Keratinocyte (primary cell): ENCODE data around the gene WDR91. TPM values are rescaled to one million over a fixed set of nuclear protein-coding genes. Genes with fewer than 3 reads are reported as not detected.

Experiments
- DNase-seq: peaks from one replicate; pipeline ENCODE4 v3.0.0-alpha.2; 2011; ENCODE audit warnings: low read depth, missing footprints, low spot score
- FAIRE-seq: peaks from 2 replicates; lab custom pipeline; 2011; peaks lifted over from hg19 to GRCh38; lab: Jason Lieb, UNC
- H2AFZ ChIP-seq: 2 replicates; pipeline ENCODE4 v1.6.0; 2012; ENCODE audit warnings: low read length, control low read depth, inconsistent platforms; ENCODE audit not compliant: control insufficient read depth
- H3K27ac ChIP-seq: 2 replicates; pipeline ENCODE4 v1.5.1; 2011; ENCODE audit warnings: low read length; ENCODE audit not compliant: control insufficient read depth, insufficient read depth
- H3K27me3 ChIP-seq: 3 replicates; pipeline ENCODE4 v1.6.0; 2011; ENCODE audit warnings: low read length; ENCODE audit not compliant: control insufficient read depth, insufficient read depth; ENCODE audit errors: extremely low read depth
- H3K36me3 ChIP-seq, 2 experiments: 2 replicates in 1 of 2; 3 replicates in 1 of 2; pipeline ENCODE4 v1.5.1; 2011; ENCODE audit warnings: low read length in 2 of 2, mild to moderate bottlenecking in 1 of 2; ENCODE audit not compliant: control insufficient read depth in 2 of 2, insufficient read depth in 2 of 2; ENCODE audit errors: extremely low read depth in 1 of 2
- H3K4me1 ChIP-seq: 3 replicates; pipeline ENCODE4 v1.5.1; 2011; ENCODE audit warnings: low read length; ENCODE audit not compliant: control insufficient read depth, insufficient read depth; ENCODE audit errors: extremely low read depth
- H3K4me2 ChIP-seq: 3 replicates; pipeline ENCODE4 v1.6.0; 2011; ENCODE audit warnings: low read depth, low read length; ENCODE audit not compliant: control insufficient read depth, insufficient read depth; ENCODE audit errors: extremely low read depth
- H3K4me3 ChIP-seq, 3 experiments: fragments of 200-600 bp in 1 of 3; sonication (generic) in 1 of 3; 2 replicates in 2 of 3; 3 replicates in 1 of 3; pipeline ENCODE4 v1.5.1; 2011 to 2016; ENCODE audit warnings: low read length in 3 of 3, mild to moderate bottlenecking in 3 of 3, control low read depth in 2 of 3, inconsistent platforms in 1 of 3, low read depth in 1 of 3, mixed read lengths in 1 of 3, mixed run types in 1 of 3, moderate library complexity in 1 of 3; ENCODE audit not compliant: control insufficient read depth in 2 of 3, insufficient read depth in 2 of 3; ENCODE audit errors: extremely low read depth in 1 of 3
- H3K79me2 ChIP-seq: 2 replicates; pipeline ENCODE4 v1.6.0; 2012; ENCODE audit warnings: low read length; ENCODE audit not compliant: control insufficient read depth, insufficient read depth
- H3K9ac ChIP-seq: 3 replicates; pipeline ENCODE4 v1.6.0; 2011; ENCODE audit warnings: low read length; ENCODE audit not compliant: control insufficient read depth, insufficient read depth; ENCODE audit errors: extremely low read depth
- H3K9me1 ChIP-seq: 3 replicates; pipeline ENCODE4 v1.6.0; 2011; ENCODE audit warnings: low read length; ENCODE audit not compliant: control insufficient read depth, insufficient read depth; ENCODE audit errors: extremely low read depth
- H3K9me3 ChIP-seq: 2 replicates; pipeline ENCODE4 v1.5.1; 2012; ENCODE audit warnings: low read depth, low read length; ENCODE audit not compliant: control insufficient read depth
- H4K20me1 ChIP-seq: 3 replicates; pipeline ENCODE4 v1.6.0; 2011; ENCODE audit warnings: low read length; ENCODE audit not compliant: control insufficient read depth, insufficient read depth; ENCODE audit errors: extremely low read depth
- CTCF ChIP-seq, 3 experiments: IDR thresholded peaks in 1 of 3; conservative IDR thresholded peaks in 1 of 3; optimal IDR thresholded peaks in 1 of 3; 2 replicates in 2 of 3; 3 replicates in 1 of 3; pipeline versions ENCODE3 to v1.5.1; 2011; ENCODE audit warnings: low read length in 3 of 3, mild to moderate bottlenecking in 3 of 3, moderate library complexity in 2 of 3, control low read depth in 1 of 3, inconsistent platforms in 1 of 3; ENCODE audit not compliant: insufficient read depth in 2 of 3; ENCODE audit errors: extremely low read depth in 1 of 3
- EZH2 ChIP-seq: IDR thresholded peaks from one replicate; pipeline ENCODE4 v1.6.1; 2012; ENCODE audit warnings: inconsistent platforms, mild to moderate bottlenecking, low read length, moderate library complexity
- dilution Hi-C: fragments of 300-500 bp; cut with MboI; formaldehyde crosslinking; loops from one replicate; pipeline ENCODE4 v1.7.0; 2020; ENCODE audit warnings: low sequenced_read_pairs; ENCODE audit not compliant: extremely low pct_ligation_motif_present
- polyA plus RNA-seq, 5 experiments: library from polyadenylated mRNA; depleted of rRNA in 3 of 5; stranded (reverse) in 3 of 5; stranded (forward) in 1 of 5; unstranded in 1 of 5; fragments of >200 nt; gene quantifications; 1 replicate in 1 of 5; 2 replicates in 3 of 5; 3 replicates in 1 of 5; pipeline versions ENCODE4 v1.2.1 to v1.2.3, GENCODE V29; 2011 to 2012; ENCODE audit warnings: missing spikeins in 2 of 5, low read depth in 1 of 5, low replicate concordance in 1 of 5

The WDR91 gene
- polyA plus RNA-seq, 1 donor (not counting 4 experiments of a cell fraction or from before 2014, with no cell fraction given) = 22.5 TPM

GRCh38 chr7:135247746-135248471, 36.6 kb upstream of the WDR91 start:
- H4K20me1 ChIP-seq = no peaks in the 10 kb centered on the region
- no peaks in the 10 kb centered on the region for H3K9me3 ChIP-seq
- no peak overlapping the region for H3K27ac ChIP-seq
- H3K9ac ChIP-seq = no peak overlapping the region
- no peak overlapping the region for H2AFZ ChIP-seq
- no peak for TF ChIP-seq EZH2
- no peak for TF ChIP-seq CTCF (optimal IDR thresholded peaks at IDR 0.05 in 1 of 3, IDR thresholded peaks at IDR 0.05 in 1 of 3, conservative IDR thresholded peaks at IDR 0.05 in 1 of 3; ENCODE audit: extremely low read depth in 1 of 3, insufficient read depth in 2 of 3, low read length in 3 of 3)
- H3K79me2 ChIP-seq = no peaks in the 10 kb centered on the region
- H3K27me3 ChIP-seq = peaks cover 5% of the 10 kb centered on the region
- dilution Hi-C loops = no loop called here
- no peak overlapping the region for H3K4me3 ChIP-seq
- H3K4me2 ChIP-seq = no peak overlapping the region
- H3K36me3 ChIP-seq = no peaks in the 10 kb centered on the region
- no peak for FAIRE-seq
- no peaks in the 10 kb centered on the region for H3K4me1 ChIP-seq
- DNase-seq = no peak
- no peaks in the 10 kb centered on the region for H3K9me1 ChIP-seq

GRCh38 chr7:135246191-135246825, 35.0 kb upstream of the WDR91 start:
- dilution Hi-C loops = no loop called here
- H3K27me3 ChIP-seq = peaks cover 5% of the 10 kb centered on the region
- H3K36me3 ChIP-seq = no peaks in the 10 kb centered on the region

More at GRCh38 chr7:135246191-135246825, 35.0 kb upstream of the WDR91 start:
- Histone ChIP-seq H3K4me1 (no peaks in the 10 kb centered on the region), H3K4me3 (no peak overlapping the region), H3K27ac (no peak overlapping the region), H4K20me1 (no peaks in the 10 kb centered on the region), H3K79me2 (no peaks in the 10 kb centered on the region), H2AFZ (no peak overlapping the region), H3K9me1 (no peaks in the 10 kb centered on the region), H3K4me2 (no peak overlapping the region), H3K9me3 (no peaks in the 10 kb centered on the region), H3K9ac (no peak overlapping the region)
- FAIRE-seq (no peak), DNase-seq (no peak)
- TF ChIP-seq EZH2 (no peak), CTCF (optimal IDR thresholded peaks at IDR 0.05 in 1 of 3, IDR thresholded peaks at IDR 0.05 in 1 of 3, conservative IDR thresholded peaks at IDR 0.05 in 1 of 3; ENCODE audit: extremely low read depth in 1 of 3, insufficient read depth in 2 of 3, low read length in 3 of 3) (no peak)
